ENCODE data around the gene LPP.

Gene LPP

GRCh38 chr3:188779281-188779980, 625.5 kb downstream of the LPP start:
- TF ChIP-seq FOXK2 (IDR thresholded peaks at IDR 0.05) = no peak
- TF ChIP-seq FOXA1 (IDR thresholded peaks at IDR 0.05) = no peak
- TF ChIP-seq LEF1 (IDR thresholded peaks at IDR 0.05; ENCODE audit: borderline replicate concordance) = no peak
- TF ChIP-seq ARNT (IDR thresholded peaks at IDR 0.05) = no peak
- no peak for TF ChIP-seq HDGF (IDR thresholded peaks at IDR 0.05; ENCODE audit: borderline replicate concordance)
- TF ChIP-seq ZNF384 (IDR thresholded peaks at IDR 0.05) = no peak
- TF ChIP-seq BHLHE40 (IDR thresholded peaks at IDR 0.05; ENCODE audit: borderline replicate concordance) = no peak
- TF ChIP-seq CTBP1 (IDR thresholded peaks at IDR 0.05; ENCODE audit: borderline replicate concordance) = no peak
- no peak for TF ChIP-seq L3MBTL2 (conservative IDR thresholded peaks at IDR 0.05)
- no peak for TF ChIP-seq NFRKB (IDR thresholded peaks at IDR 0.05)
- TF ChIP-seq SP1 (IDR thresholded peaks at IDR 0.05) = no peak
- TF ChIP-seq ELF4 (IDR thresholded peaks at IDR 0.05) = no peak
- no peak for TF ChIP-seq SUZ12 (IDR thresholded peaks at IDR 0.05)
- no peak for TF ChIP-seq PKNOX1 (IDR thresholded peaks at IDR 0.05)
- no peak for TF ChIP-seq FOXM1 (IDR thresholded peaks at IDR 0.05; ENCODE audit: borderline replicate concordance)
- no peak for TF ChIP-seq TARDBP (IDR thresholded peaks at IDR 0.05)
- DNase-seq (ENCODE audit: extremely low spot score) = no peak
- CTCF ChIA-PET = no interaction called here
- POLR2A ChIA-PET = no interaction called here

GRCh38 chr3:188780193-188781147, 626.5 kb downstream of the LPP start:
- no peak for DNase-seq (ENCODE audit: extremely low spot score)
- TF ChIP-seq L3MBTL2 (conservative IDR thresholded peaks at IDR 0.05) (no peak), ZNF384 (IDR thresholded peaks at IDR 0.05) (no peak), ELF4 (IDR thresholded peaks at IDR 0.05) (no peak), LEF1 (IDR thresholded peaks at IDR 0.05; ENCODE audit: borderline replicate concordance) (no peak), PKNOX1 (IDR thresholded peaks at IDR 0.05) (no peak), FOXA1 (IDR thresholded peaks at IDR 0.05) (no peak), FOXM1 (IDR thresholded peaks at IDR 0.05; ENCODE audit: borderline replicate concordance) (no peak), SP1 (IDR thresholded peaks at IDR 0.05) (no peak), ARNT (IDR thresholded peaks at IDR 0.05) (no peak), NFRKB (IDR thresholded peaks at IDR 0.05) (no peak), BHLHE40 (IDR thresholded peaks at IDR 0.05; ENCODE audit: borderline replicate concordance) (no peak), FOXK2 (IDR thresholded peaks at IDR 0.05) (no peak)
- ChIA-PET POLR2A (no interaction called here), CTCF (no interaction called here)

GRCh38 chr3:188782613-188783124, 628.7 kb downstream of the LPP start:
- DNase-seq (ENCODE audit: extremely low spot score) = no peak
- no peak for TF ChIP-seq PKNOX1 (IDR thresholded peaks at IDR 0.05)
- no peak for TF ChIP-seq SUZ12 (IDR thresholded peaks at IDR 0.05)
- TF ChIP-seq ARNT (IDR thresholded peaks at IDR 0.05) = no peak
- no peak for TF ChIP-seq ELF4 (IDR thresholded peaks at IDR 0.05)
- TF ChIP-seq SP1 (IDR thresholded peaks at IDR 0.05) = no peak
- TF ChIP-seq LEF1 (IDR thresholded peaks at IDR 0.05; ENCODE audit: borderline replicate concordance) = no peak
- TF ChIP-seq HDGF (IDR thresholded peaks at IDR 0.05; ENCODE audit: borderline replicate concordance) = no peak
- TF ChIP-seq BHLHE40 (IDR thresholded peaks at IDR 0.05; ENCODE audit: borderline replicate concordance) = no peak
- no peak for TF ChIP-seq FOXA1 (IDR thresholded peaks at IDR 0.05)
- no peak for TF ChIP-seq CTBP1 (IDR thresholded peaks at IDR 0.05; ENCODE audit: borderline replicate concordance)
- TF ChIP-seq TARDBP (IDR thresholded peaks at IDR 0.05) = no peak
- ChIA-PET POLR2A (no interaction called here), CTCF (interaction anchor here (0.6 kb wide), 1 partner anchor 169 kb away, joined by 3 read pairs; no protein-coding TSS in a partner anchor)

GRCh38 chr3:188786424-188786823, 632.5 kb downstream of the LPP start:
- no peak for DNase-seq (ENCODE audit: extremely low spot score)
- TF ChIP-seq FOXK2 (IDR thresholded peaks at IDR 0.05) (no peak), HDGF (IDR thresholded peaks at IDR 0.05; ENCODE audit: borderline replicate concordance) (no peak), SUZ12 (IDR thresholded peaks at IDR 0.05) (no peak), ZNF384 (IDR thresholded peaks at IDR 0.05) (no peak), FOXM1 (IDR thresholded peaks at IDR 0.05; ENCODE audit: borderline replicate concordance) (no peak), BHLHE40 (IDR thresholded peaks at IDR 0.05; ENCODE audit: borderline replicate concordance) (no peak), TARDBP (IDR thresholded peaks at IDR 0.05) (no peak), NFRKB (IDR thresholded peaks at IDR 0.05) (no peak), ELF4 (IDR thresholded peaks at IDR 0.05) (no peak), ARNT (IDR thresholded peaks at IDR 0.05) (no peak), CTBP1 (IDR thresholded peaks at IDR 0.05; ENCODE audit: borderline replicate concordance) (no peak), LEF1 (IDR thresholded peaks at IDR 0.05; ENCODE audit: borderline replicate concordance) (no peak)
- POLR2A ChIA-PET = no interaction called here
- CTCF ChIA-PET = no interaction called here

- TF ChIP-seq CTBP1 (IDR thresholded peaks at IDR 0.05; ENCODE audit: borderline replicate concordance) (no peak), SP1 (IDR thresholded peaks at IDR 0.05) (no peak), HDGF (IDR thresholded peaks at IDR 0.05; ENCODE audit: borderline replicate concordance) (no peak), LEF1 (IDR thresholded peaks at IDR 0.05; ENCODE audit: borderline replicate concordance) (no peak), NFRKB (IDR thresholded peaks at IDR 0.05) (no peak), ELF4 (IDR thresholded peaks at IDR 0.05) (no peak), BHLHE40 (IDR thresholded peaks at IDR 0.05; ENCODE audit: borderline replicate concordance) (no peak), FOXM1 (IDR thresholded peaks at IDR 0.05; ENCODE audit: borderline replicate concordance) (no peak), ARNT (IDR thresholded peaks at IDR 0.05) (no peak), SUZ12 (IDR thresholded peaks at IDR 0.05) (no peak), L3MBTL2 (conservative IDR thresholded peaks at IDR 0.05) (no peak), ZNF384 (IDR thresholded peaks at IDR 0.05) (no peak), FOXA1 (IDR thresholded peaks at IDR 0.05) (no peak), PKNOX1 (IDR thresholded peaks at IDR 0.05) (no peak), TARDBP (IDR thresholded peaks at IDR 0.05) (no peak)
- CTCF ChIA-PET = interaction anchor here (0.5 kb wide), 1 partner anchor 90 kb away, joined by 3 read pairs; no protein-coding TSS in a partner anchor
- POLR2A ChIA-PET = no interaction called here
- no peak for DNase-seq (ENCODE audit: extremely low spot score)
These were observed 634.7 kb downstream of the LPP start for GRCh38 chr3:188788621-188789081.
